ENCODE results near the gene MLST8.
"Not testable (repeated sequence)": the region's sequence is repeated elsewhere in the genome, so short reads cannot be mapped to it uniquely, and the experiment has no call there.

Gene MLST8

DNA sequence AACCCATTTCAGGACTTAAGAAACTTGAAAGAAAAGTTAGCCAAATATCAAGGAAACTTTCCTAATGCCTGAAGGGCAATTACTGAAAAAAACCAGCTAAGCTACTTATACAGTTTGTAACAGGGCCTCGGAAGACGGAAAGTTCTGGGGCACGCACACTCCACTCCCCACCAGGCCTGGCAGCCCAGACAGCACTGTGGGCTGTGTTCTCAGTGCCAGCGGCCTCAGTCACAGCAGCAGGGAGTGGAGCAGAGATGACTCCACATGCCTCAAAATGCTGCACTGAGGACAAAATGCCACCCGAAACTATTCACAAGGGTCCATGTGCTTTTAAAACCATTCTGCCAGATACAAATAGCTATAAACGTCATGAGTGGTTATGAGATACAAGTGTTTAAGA, 52.5 kb downstream of the MLST8 start:
- Histone ChIP-seq H3K36me3 (peaks cover 99% of the 10 kb centered on the region), H3K27ac (no peak overlapping the region)

DNA sequence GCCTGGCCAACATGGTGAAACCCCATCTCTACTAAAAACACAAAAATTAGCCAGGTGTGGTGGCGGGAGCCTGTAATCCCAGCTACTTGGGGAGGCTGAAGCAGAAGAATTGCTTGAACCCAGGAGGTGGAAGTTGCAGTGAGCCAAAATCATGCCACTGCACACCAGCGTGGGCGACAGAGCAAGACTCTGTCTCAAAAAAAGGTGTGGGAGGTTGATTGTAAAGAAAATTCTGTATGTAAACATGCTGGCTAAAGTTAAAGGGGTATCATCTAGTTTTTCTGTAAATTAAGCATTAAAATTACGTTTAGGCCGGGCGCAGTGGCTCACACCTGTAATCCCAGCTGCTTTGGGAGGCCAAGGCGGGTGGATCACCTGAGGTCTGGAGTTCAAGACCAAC, 53.3 kb downstream of the MLST8 start:
- not testable (repeated sequence) for DNase-seq, H3K27ac ChIP-seq

More for the DNA sequence above, 52.5 kb downstream of the MLST8 start:
- H3K27me3 ChIP-seq (ENCODE audit: insufficient read depth, low read depth, severe bottlenecking) = no peaks in the 10 kb centered on the region
- no peak for DNase-seq
- TF ChIP-seq, protein P1, sequence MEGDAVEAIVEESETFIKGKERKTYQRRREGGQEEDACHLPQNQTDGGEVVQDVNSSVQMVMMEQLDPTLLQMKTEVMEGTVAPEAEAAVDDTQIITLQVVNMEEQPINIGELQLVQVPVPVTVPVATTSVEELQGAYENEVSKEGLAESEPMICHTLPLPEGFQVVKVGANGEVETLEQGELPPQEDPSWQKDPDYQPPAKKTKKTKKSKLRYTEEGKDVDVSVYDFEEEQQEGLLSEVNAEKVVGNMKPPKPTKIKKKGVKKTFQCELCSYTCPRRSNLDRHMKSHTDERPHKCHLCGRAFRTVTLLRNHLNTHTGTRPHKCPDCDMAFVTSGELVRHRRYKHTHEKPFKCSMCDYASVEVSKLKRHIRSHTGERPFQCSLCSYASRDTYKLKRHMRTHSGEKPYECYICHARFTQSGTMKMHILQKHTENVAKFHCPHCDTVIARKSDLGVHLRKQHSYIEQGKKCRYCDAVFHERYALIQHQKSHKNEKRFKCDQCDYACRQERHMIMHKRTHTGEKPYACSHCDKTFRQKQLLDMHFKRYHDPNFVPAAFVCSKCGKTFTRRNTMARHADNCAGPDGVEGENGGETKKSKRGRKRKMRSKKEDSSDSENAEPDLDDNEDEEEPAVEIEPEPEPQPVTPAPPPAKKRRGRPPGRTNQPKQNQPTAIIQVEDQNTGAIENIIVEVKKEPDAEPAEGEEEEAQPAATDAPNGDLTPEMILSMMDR (IDR thresholded peaks at IDR 0.05; ENCODE audit: low read depth, low read length) = no peak
- no peaks in the 10 kb centered on the region for H3K9me3 ChIP-seq (ENCODE audit: severe bottlenecking)
- no peak overlapping the region for H3K4me3 ChIP-seq (ENCODE audit: low read depth, low read length)

More for the DNA sequence above, 53.3 kb downstream of the MLST8 start:
- not testable (repeated sequence) for H3K9me3 ChIP-seq (ENCODE audit: severe bottlenecking); H3K27me3 ChIP-seq (ENCODE audit: insufficient read depth, low read depth, severe bottlenecking); H3K4me3 ChIP-seq (ENCODE audit: low read depth, low read length)
- H3K36me3 ChIP-seq = peaks cover 99% of the 10 kb centered on the region

All from WERI-Rb-1 (cell line).